Measurements from ENCODE around the gene NFYC.
A peak's percentile ranks its signal among the peaks of the same experiment; 100 is the strongest.

Gene NFYC

DNA sequence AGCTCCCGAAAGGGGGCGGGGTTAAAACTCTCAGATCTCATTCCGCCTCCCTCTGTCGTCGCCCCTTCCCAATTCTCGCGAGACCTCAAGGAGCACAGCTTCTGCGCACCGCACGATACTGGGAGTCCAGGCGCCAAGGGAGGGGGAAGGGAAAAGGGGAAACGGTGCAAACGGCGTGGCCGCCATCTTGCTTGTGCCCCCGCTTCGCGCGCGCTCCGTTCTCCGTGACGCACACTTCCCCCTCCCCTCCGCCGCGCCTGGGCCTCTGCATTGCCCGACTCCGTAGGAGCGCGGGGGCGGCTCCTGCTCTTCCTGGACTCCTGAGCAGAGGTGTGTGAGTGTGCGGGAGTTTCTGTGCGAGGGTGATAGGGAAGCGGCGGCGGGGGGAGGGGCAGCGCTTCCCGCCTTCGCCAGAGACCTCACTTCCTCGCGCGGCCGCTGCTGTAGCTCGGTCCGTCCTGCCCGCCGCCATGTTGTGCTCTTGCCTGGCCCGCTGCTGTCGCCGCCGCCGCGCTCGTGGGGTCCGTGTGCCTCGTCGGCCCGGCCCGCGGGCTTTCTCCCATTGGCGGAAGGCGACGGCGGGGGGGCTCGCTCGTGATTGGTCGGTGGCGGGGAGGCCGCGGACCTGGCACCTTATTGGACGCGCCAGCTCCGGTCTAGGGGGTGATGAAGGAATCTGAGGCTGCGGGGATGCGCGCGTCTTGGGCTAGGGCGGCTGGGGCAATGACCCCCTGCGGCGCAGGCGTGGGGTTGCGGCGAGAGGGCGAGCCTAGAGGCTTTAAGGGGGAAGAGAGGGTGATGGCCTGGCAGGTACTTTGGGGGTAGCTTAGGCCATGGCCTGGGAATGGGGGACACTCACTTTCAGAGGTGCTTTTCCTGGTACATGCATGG is at the start of gene NFYC:
NFYC (plus strand) TSS at position 167 of the 891 bp plus-strand sequence. CDS start 47,140 bp downstream, outside the sequence.
- TF ChIP-seq, protein P1, sequence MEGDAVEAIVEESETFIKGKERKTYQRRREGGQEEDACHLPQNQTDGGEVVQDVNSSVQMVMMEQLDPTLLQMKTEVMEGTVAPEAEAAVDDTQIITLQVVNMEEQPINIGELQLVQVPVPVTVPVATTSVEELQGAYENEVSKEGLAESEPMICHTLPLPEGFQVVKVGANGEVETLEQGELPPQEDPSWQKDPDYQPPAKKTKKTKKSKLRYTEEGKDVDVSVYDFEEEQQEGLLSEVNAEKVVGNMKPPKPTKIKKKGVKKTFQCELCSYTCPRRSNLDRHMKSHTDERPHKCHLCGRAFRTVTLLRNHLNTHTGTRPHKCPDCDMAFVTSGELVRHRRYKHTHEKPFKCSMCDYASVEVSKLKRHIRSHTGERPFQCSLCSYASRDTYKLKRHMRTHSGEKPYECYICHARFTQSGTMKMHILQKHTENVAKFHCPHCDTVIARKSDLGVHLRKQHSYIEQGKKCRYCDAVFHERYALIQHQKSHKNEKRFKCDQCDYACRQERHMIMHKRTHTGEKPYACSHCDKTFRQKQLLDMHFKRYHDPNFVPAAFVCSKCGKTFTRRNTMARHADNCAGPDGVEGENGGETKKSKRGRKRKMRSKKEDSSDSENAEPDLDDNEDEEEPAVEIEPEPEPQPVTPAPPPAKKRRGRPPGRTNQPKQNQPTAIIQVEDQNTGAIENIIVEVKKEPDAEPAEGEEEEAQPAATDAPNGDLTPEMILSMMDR (IDR thresholded peaks at IDR 0.05; ENCODE audit: low read depth, low read length), result no peak
- H3K4me3 ChIP-seq (ENCODE audit: low read depth, low read length), result peak within 1 kb of the TSS; percentile 86

DNA sequence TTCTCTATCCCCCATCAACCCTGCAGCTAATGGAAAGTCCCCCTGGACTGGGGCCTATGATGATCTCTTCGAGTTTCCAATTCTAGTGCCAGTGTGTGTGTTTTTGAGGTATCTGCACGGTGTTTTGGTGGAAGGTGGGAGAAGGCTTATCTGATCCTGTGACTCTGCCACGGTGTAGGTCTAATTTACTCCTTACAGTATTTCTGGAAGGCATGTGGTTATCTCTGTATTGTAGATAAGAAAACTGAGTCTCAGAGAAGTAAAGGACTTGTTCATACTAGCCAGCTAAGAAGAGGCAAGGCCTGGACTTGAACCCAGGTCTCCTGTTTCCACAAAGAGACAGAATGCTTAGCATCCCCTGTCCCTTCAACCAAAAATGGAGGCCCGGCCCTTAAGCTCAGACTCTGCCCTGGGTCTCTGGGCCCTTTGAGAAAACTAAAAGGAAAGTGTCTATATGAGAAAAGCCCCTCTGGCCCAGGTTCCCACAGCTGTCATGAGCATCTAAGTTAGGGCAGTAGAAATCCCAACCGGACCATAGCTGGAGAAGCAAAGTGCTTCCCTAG is 46.3 kb upstream of the NFYC start:
- TF ChIP-seq, protein P1 (IDR thresholded peaks at IDR 0.05; ENCODE audit: low read depth, low read length), result no peak
- no peak overlapping the region for H3K4me3 ChIP-seq (ENCODE audit: low read depth, low read length)

DNA sequence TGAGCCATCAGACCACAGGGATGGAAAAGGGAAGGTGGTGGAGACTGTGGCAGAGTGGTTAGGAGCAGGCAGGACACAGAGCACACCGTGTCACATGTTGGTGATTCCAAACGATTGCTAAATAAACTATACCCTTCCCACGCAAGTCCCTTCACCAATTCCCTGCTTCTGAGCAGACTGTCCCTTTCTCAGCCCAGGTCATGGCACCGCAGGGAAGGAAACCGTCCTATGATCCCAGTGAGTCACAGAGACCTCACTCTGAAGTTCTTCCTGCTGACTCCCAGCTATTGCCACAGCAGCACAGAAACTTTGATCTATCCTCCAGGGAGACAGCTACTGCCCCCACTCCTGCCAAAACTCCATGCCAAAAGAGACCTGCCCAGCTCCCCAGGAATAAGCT is 45.2 kb upstream of the NFYC start:
- TF ChIP-seq, protein P1 (IDR thresholded peaks at IDR 0.05; ENCODE audit: low read depth, low read length), result no peak
- H3K4me3 ChIP-seq (ENCODE audit: low read depth, low read length), result no peak overlapping the region

DNA sequence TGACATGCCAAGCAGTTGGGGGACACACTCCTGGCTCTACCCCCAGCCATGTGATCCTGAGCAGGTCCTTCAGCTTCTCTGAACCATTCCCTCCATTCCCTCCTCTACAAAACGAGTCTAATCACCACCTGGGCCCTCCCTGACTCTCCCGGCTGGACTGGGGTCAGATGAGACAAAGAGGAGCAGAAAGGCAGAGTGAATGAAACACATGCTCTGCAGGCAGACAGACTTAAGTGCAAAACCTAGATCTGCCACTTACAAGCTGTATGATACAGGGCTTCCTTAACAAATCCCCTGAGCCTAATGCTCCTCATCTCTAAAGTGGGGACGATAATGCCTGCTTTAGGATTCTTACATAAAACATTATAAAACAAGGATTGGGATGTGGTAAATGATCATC is 43.3 kb upstream of the NFYC start:
- TF ChIP-seq, protein P1 (IDR thresholded peaks at IDR 0.05; ENCODE audit: low read depth, low read length), result no peak
- H3K4me3 ChIP-seq (ENCODE audit: low read depth, low read length), result no peak overlapping the region

DNA sequence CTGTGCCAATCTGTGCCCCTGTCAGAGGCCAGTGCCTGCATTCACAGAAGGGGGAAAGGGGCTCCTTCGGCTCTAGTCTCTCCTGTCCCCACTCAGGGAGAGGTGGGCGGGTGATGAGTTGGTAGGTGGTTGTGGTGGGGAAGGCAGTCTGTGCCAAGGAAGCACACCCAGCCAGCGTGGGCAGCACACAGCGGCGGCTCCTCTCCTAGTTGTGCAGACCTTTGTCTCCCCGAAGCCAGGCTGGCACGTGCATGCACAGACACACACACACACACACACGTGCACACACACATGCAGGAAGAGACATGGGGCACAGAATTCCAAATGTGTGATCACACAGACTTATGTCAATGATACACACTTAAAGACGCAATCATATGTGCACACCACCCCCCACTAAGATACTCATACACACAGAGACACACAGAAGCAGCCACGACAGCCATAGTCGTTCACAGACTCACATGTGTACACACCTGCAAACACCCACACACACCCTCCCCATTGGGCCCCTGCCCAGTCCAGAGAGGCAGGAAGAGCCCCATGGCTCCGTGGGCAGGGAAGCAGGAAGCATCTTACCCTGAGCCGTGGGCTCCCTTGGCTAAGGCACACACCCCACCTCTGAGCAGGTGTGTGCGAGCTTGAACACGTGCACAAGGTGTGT is 42.4 kb upstream of the NFYC start:
- H3K4me3 ChIP-seq (ENCODE audit: low read depth, low read length), result no peak overlapping the region
- TF ChIP-seq, protein P1 (IDR thresholded peaks at IDR 0.05; ENCODE audit: low read depth, low read length), result no peak

DNA sequence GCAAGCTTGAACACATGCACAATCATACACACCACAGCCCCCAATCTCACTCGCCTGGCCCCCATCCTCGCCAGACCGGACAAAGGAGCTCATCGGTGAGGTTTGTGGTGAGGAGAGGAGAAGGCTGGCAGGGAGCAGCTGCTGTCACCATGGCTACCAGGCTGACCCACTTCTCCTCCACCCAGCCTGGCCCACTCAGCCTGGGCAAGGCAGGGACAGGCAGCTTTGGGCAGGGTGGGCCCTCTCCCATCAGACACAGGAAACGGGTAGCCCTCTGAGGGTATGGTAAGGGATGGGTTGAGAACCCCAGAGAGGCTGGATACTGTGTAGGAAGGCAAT is 41.9 kb upstream of the NFYC start:
- no peak overlapping the region for H3K4me3 ChIP-seq (ENCODE audit: low read depth, low read length)
- TF ChIP-seq, protein P1 (IDR thresholded peaks at IDR 0.05; ENCODE audit: low read depth, low read length), result no peak

DNA sequence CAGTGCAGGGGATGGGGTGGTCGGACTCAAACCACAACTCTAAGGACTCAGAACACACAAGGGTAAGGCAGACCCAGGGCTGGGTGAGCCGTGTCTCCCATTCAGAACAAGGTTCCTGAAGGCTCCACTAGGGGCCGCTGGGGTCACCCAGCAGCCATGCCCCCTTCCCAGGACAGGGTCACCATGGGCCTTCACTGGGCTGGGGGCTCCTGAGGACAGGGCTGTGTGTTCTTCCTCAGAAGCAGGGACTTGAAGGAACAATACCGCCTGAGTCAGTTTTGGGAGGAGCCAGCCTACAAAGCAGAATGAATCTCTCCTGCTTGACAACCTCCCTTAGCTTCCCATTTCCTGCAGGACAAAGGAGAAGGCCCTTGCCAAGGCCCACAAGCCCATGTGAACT is 41.4 kb upstream of the NFYC start:
- H3K4me3 ChIP-seq (ENCODE audit: low read depth, low read length), result no peak overlapping the region

More for the DNA sequence above, 41.4 kb upstream of the NFYC start:
- TF ChIP-seq, protein P1 (IDR thresholded peaks at IDR 0.05; ENCODE audit: low read depth, low read length), result 0 out of 2 replicates have a peak, but pooled peaks have one; percentile 7

Data from WI38 (cell line).